B cell (primary cell): ENCODE results near the gene RGS19. TPM values are rescaled to one million over a fixed set of nuclear protein-coding genes. Genes with fewer than 3 reads are reported as not detected.

Experiments
- ATAC-seq: fragments of 200-7000 bp; cut with Tn5 transposase; one replicate; pipeline ENCODE4 v1.10.0; 2021; ENCODE audit warnings: low read depth, mild to moderate bottlenecking, moderate number of reproducible peaks, moderate library complexity
- CTCF ChIA-PET: fragments of 350-600 bp; sonication (Branson Sonifier 250); formaldehyde crosslinking; loops from one replicate; lab custom pipeline; 2021; ENCODE audit warnings: antibody characterized with exemption, inconsistent platforms; lab: Charles Lee
- POLR2A ChIA-PET: fragments of 350-600 bp; sonication (Branson Sonifier 250); formaldehyde crosslinking; loops from one replicate; lab custom pipeline; 2021; ENCODE audit warnings: antibody characterized with exemption; lab: Charles Lee
- DNase-seq: peaks from one replicate; pipeline ENCODE4 v3.0.0; 2013
- H2AFZ ChIP-seq: 2 replicates; pipeline ENCODE4 v1.6.1; 2012; ENCODE audit warnings: mild to moderate bottlenecking, low read depth, low read length; ENCODE audit not compliant: insufficient read depth, poor library complexity, severe bottlenecking
- H3K27ac ChIP-seq, 2 donors: 1 replicate in 1 of 2; 2 replicates in 1 of 2; pipeline ENCODE4 v1.5.1; 2012 to 2013; ENCODE audit warnings: low read length in 2 of 2, mild to moderate bottlenecking in 2 of 2, moderate library complexity in 1 of 2
- H3K27me3 ChIP-seq, 4 experiments: fragments of 200-600 bp in 1 of 4; sonication (generic) in 1 of 4; replicated peaks in 1 of 4; 1 replicate in 2 of 4; 2 replicates in 2 of 4; pipeline versions ENCODE4 v1.6.1 to v1.7.0; 2013 to 2016; ENCODE audit warnings: low read length in 3 of 4, mild to moderate bottlenecking in 2 of 4, mixed read lengths in 1 of 4, moderate library complexity in 1 of 4; ENCODE audit not compliant: insufficient read depth in 4 of 4, control insufficient read depth in 3 of 4; ENCODE audit errors: control extremely low read depth in 1 of 4
- H3K36me3 ChIP-seq, 2 experiments: replicated peaks in 1 of 2; 1 replicate in 1 of 2; 2 replicates in 1 of 2; pipeline versions ENCODE4 v1.6.1 to v1.7.1; 2013; ENCODE audit warnings: low read length in 1 of 2; ENCODE audit not compliant: insufficient read depth in 2 of 2, control insufficient read depth in 1 of 2; ENCODE audit errors: control extremely low read depth in 1 of 2, extremely low read depth in 1 of 2
- H3K4me1 ChIP-seq, 2 donors: fragments of 200-600 bp in 1 of 2; sonication (generic) in 1 of 2; 1 replicate in 1 of 2; 2 replicates in 1 of 2; pipeline versions ENCODE4 v1.5.1 to v1.6.1; 2013 to 2017; ENCODE audit warnings: low read length in 2 of 2; ENCODE audit not compliant: control insufficient read depth in 2 of 2, insufficient read depth in 2 of 2
- H3K4me2 ChIP-seq: replicated peaks from 2 replicates; pipeline ENCODE3; 2012; ENCODE audit warnings: mild to moderate bottlenecking, low read depth, low read length; ENCODE audit not compliant: poor library complexity, severe bottlenecking
- H3K4me3 ChIP-seq, 5 experiments: fragments of 200-600 bp in 1 of 5; sonication (generic) in 1 of 5; 1 replicate in 3 of 5; 2 replicates in 2 of 5; pipeline versions ENCODE4 v1.5.1 to v1.7.0; 2011 to 2016; ENCODE audit warnings: low read length in 4 of 5, mild to moderate bottlenecking in 4 of 5, low read depth in 2 of 5, control low read depth in 1 of 5, moderate library complexity in 1 of 5; ENCODE audit not compliant: insufficient read depth in 1 of 5; ENCODE audit errors: control extremely low read depth in 1 of 5, extremely low read depth in 1 of 5
- H3K79me2 ChIP-seq: fragments of 200-600 bp; sonication (generic); one replicate; pipeline ENCODE4 v1.6.0; 2016; ENCODE audit warnings: low read length; ENCODE audit not compliant: control insufficient read depth, insufficient read depth
- H3K9ac ChIP-seq: fragments of 200-600 bp; sonication (generic); 2 replicates; pipeline ENCODE4 v1.6.1; 2017; ENCODE audit warnings: mild to moderate bottlenecking, low read length, moderate library complexity
- H3K9me3 ChIP-seq, 3 donors: one replicate each; pipeline versions ENCODE4 v1.6.1 to v1.7.1; 2013; ENCODE audit warnings: low read length in 2 of 3; ENCODE audit not compliant: control insufficient read depth in 2 of 3, insufficient read depth in 1 of 3; ENCODE audit errors: control extremely low read depth in 1 of 3
- H4K20me1 ChIP-seq: 2 replicates; pipeline ENCODE4 v1.6.0; 2012; ENCODE audit warnings: mild to moderate bottlenecking, low read length; ENCODE audit not compliant: insufficient read depth, control insufficient read depth, poor library complexity, severe bottlenecking
- H3K27ac Mint-ChIP-seq: one replicate; pipeline ENCODE4 v1.8.0; 2021; ENCODE audit warnings: mixed read lengths
- H3K27me3 Mint-ChIP-seq: one replicate; pipeline ENCODE4 v1.8.0; 2021; ENCODE audit warnings: mixed read lengths
- H3K4me1 Mint-ChIP-seq: one replicate; pipeline ENCODE4 v1.8.0; 2021; ENCODE audit warnings: mixed read lengths
- H3K4me3 Mint-ChIP-seq: one replicate; pipeline ENCODE4 v1.8.0; 2021; ENCODE audit warnings: mixed read lengths
- H3K9me3 Mint-ChIP-seq: one replicate; pipeline ENCODE4 v1.8.0; 2022; ENCODE audit warnings: mixed read lengths; ENCODE audit not compliant: insufficient read depth
- EZH2 ChIP-seq: IDR thresholded peaks from 2 replicates; pipeline ENCODE4 v1.6.1; 2012; ENCODE audit warnings: borderline replicate concordance, low read depth, mild to moderate bottlenecking, moderate library complexity, low read length; ENCODE audit not compliant: insufficient read depth, poor library complexity, severe bottlenecking
- WGBS: methylation state at CpG from one replicate; pipeline ENCODE4 v1.1.5; 2013; ENCODE audit warnings: missing lambda C conversion rate; ENCODE audit not compliant: insufficient coverage; 5-methylcytosine and 5-hydroxymethylcytosine counted together
- intact Hi-C: fragments of 100-400 bp; cut with micrococcal nuclease; formaldehyde crosslinking; loops from one replicate; pipeline ENCODE4 v1.10.0; 2022
- polyA plus RNA-seq: library from polyadenylated mRNA; depleted of rRNA; stranded (reverse); fragments of >200 nt; gene quantifications from 2 replicates; pipeline ENCODE4 v1.2.3, GENCODE V29; 2012
- total RNA-seq, 2 donors: library from RNA; stranded (reverse); fragments of 120-200 nt in 1 of 2; gene quantifications; 1 replicate in 1 of 2; 2 replicates in 1 of 2; pipeline versions ENCODE4 v1.2.3 to v1.2.4, GENCODE V29; 2013 to 2022
- TF ChIP-seq, protein P1 (sequence below): fragments of 200-600 bp; IDR thresholded peaks from one replicate; pipeline ENCODE4 v1.8.0; 2022; ENCODE audit warnings: antibody characterized with exemption, mild to moderate bottlenecking

The RGS19 gene
- total and polyA plus RNA-seq, 2 donors (not counting 1 experiment from before 2014, with no cell fraction given), result 69.4 to 203 TPM

DNA sequence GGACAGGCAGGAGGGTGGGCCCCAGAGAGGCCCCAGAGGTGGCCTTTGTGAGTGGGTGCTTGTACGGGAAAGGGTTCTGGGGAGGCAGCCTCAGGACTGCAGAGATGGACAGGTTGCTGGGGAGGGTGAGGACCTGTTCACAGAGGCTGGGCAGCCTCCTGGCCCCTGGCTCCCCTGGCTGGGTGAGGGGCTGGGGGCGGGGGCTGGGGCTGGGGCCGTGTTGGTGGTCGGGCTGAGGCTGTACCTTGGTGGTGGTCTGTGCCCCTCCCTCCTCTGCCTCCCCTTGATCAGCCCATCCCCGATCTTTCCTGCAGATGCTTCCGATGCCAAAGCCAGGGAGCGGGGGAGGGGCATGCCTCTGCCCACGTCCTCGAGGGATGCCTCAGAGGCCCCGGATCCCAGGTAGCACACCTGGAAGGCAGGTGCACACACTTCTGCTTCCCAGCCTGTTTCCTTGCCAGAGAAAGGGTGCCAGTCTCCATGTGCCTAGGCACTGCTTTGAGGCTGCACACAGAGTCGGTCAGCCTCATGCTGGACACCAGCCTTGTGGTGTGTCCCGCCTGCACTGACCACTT is 11.5 kb downstream of the RGS19 start:
- no peak for ATAC-seq
- Histone ChIP-seq H3K79me2 (peaks cover 29% of the 10 kb centered on the region), H3K4me1 (peaks cover 58 to 91% of the 10 kb centered on the region in 2 donors)

More for the DNA sequence above, 11.5 kb downstream of the RGS19 start:
- H4K20me1 ChIP-seq, result peaks cover 36% of the 10 kb centered on the region
- intact Hi-C loops, result no loop called here
- TF ChIP-seq, protein P1, sequence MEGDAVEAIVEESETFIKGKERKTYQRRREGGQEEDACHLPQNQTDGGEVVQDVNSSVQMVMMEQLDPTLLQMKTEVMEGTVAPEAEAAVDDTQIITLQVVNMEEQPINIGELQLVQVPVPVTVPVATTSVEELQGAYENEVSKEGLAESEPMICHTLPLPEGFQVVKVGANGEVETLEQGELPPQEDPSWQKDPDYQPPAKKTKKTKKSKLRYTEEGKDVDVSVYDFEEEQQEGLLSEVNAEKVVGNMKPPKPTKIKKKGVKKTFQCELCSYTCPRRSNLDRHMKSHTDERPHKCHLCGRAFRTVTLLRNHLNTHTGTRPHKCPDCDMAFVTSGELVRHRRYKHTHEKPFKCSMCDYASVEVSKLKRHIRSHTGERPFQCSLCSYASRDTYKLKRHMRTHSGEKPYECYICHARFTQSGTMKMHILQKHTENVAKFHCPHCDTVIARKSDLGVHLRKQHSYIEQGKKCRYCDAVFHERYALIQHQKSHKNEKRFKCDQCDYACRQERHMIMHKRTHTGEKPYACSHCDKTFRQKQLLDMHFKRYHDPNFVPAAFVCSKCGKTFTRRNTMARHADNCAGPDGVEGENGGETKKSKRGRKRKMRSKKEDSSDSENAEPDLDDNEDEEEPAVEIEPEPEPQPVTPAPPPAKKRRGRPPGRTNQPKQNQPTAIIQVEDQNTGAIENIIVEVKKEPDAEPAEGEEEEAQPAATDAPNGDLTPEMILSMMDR, result no peak
- no peak for TF ChIP-seq EZH2
- no peaks in the 10 kb centered on the region for H3K27me3 Mint-ChIP-seq
- H3K9me3 ChIP-seq, result no peaks in the 10 kb centered on the region
- ChIA-PET CTCF (interaction anchor here (1.1 to 2.3 kb wide), 3 partner anchors 10 to 16 kb away, joined by 3 to 8 read pairs (median 3); partner anchors contain the start of genes OPRL1 and RGS19), POLR2A (interaction anchor here (2.5 to 4.2 kb wide), 2 partner anchors 10 to 11 kb away, joined by 19 to 55 read pairs; partner anchors contain the start of genes OPRL1 and RGS19)
- no peak overlapping the region for H3K4me3 ChIP-seq
- H3K4me1 Mint-ChIP-seq, result peaks cover 71% of the 10 kb centered on the region
- no peak overlapping the region for H2AFZ ChIP-seq
- no peak overlapping the region for H3K4me3 Mint-ChIP-seq
- no peak overlapping the region for H3K27ac Mint-ChIP-seq
- H3K36me3 ChIP-seq, result peaks cover 0 to 12% of the 10 kb centered on the region in 2 experiments
- no peak for DNase-seq
- WGBS, result 77% methylated on average over 10 of the region's 12 CpGs
- H3K27ac ChIP-seq, result no peak overlapping the region
- no peaks in the 10 kb centered on the region for H3K9me3 Mint-ChIP-seq
- H3K9ac ChIP-seq, result no peak overlapping the region
- no peaks in the 10 kb centered on the region for H3K27me3 ChIP-seq
- no peak overlapping the region for H3K4me2 ChIP-seq
